Fibroblast of skin of abdomen (primary cell): ENCODE measurements around the gene TEP1. TPM values are rescaled to one million over a fixed set of nuclear protein-coding genes. Genes with fewer than 3 reads are reported as not detected.
A peak's percentile ranks its signal among the peaks of the same experiment; 100 is the strongest.
"Not testable (repeated sequence)": the region's sequence is repeated elsewhere in the genome, so short reads cannot be mapped to it uniquely, and the experiment has no call there.

Source experiments
- DNase-seq: peaks from one replicate; pipeline ENCODE4 v3.0.0-alpha.2; 2013
- polyA plus RNA-seq, 2 experiments: library from polyadenylated mRNA; unstranded; fragments of 120-200 nt; gene quantifications; one replicate each; pipeline ENCODE4 v1.2.1, GENCODE V29; 2013; ENCODE audit not compliant: insufficient read length in 2 of 2

TEP1 gene
- polyA plus RNA-seq (2013, experiment 1 of 2; ENCODE audit: insufficient read length): 16.4 TPM
- polyA plus RNA-seq (2013, experiment 2 of 2; ENCODE audit: insufficient read length): 15.3 TPM

DNA sequence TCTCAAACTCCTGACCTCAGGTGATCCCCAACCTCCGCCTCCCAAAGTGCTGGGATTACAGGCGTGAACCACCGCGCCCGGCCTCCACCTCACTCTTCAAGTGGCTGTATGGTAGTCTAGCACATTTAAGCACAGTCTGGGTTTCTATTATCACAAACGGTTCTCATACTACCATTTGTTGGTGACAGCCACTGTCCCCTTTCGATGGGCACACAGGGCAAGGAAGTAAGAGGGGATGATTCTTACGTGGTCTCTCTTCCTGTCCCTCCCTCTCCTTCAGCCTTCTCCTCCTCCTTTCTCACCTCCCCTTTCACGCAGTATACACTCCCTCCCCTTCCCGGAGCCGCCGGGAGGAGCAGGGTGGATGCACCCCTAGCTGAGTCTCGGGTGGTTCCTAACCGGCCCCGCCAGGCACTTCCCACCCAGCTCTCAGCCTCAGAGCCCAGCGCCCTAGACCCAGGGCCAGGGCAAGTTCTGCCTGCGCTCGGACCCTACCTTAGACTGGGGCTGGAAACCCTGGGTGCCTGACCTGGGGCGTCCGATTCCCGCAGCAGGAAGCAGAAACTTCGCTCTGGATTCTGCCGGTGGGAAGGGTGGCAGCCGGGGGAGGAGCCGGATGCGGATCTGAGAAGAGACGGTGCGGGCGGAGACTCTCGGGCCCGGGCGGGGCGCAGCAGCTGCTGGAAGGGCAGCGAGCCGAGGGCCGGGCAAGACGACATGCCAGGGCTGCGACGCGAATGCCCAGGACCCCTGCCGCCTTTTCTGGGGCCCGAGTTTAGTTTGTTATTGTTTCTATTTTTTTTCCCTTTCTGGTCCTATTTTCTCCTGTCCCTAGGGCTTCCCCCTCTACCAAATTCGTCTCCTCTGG, at the start of gene TEP1:
TSS of gene TEP1 (minus strand) at position 626 of the 868 bp plus-strand sequence. CDS start 5,062 bp downstream, outside the sequence.
- DNase-seq: peak; percentile 80

DNA sequence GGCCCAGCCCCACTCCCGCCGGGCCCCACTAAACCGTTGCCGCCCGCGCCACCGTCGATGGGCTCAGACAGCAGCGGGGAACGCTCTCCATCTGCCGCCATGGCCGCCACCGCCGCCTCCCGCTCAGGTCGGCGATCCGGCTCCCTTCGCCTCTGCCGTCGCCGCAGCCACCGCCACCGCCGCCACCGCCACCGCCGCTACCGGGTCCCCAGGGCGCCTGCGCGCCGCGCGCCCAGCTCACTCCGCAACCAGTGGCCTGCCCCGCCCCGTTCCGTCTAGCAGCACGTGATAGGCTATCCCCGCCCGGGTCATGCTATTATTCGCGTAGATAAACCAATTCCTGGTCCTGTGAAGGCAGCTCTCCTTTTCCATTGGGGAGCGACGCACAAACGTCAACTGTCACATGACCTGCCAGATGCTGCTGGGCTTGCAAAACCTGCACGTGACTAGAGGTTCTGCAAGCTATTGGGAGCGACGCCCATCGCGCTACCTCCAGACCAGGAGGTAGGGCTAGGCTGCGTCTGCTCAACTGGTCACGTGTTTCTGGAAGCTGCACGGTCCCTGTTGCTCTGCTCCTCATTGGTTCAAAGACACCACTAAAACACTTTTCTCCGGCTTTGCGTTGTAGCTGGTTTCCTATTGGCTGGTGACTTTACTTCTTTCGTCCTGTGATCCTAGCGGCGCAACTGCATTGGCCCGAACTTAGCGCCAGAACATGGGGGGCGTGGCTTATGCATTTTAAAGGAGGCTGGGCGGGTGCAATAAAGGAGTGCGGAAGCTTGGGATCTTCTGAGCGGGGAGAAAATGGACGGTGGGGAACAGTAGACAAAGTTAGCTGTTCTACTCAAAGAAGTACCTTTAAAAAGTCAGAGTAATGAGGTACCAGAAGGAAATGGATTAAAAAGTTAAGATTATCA, 48.2 kb upstream of the TEP1 start, which contains the start of gene PIP4P1:
TSS of gene PIP4P1 (minus strand) at position 210 of the 917 bp plus-strand sequence. CDS start at position 101, 109 bp downstream.
- peak; percentile 100 for DNase-seq

DNA sequence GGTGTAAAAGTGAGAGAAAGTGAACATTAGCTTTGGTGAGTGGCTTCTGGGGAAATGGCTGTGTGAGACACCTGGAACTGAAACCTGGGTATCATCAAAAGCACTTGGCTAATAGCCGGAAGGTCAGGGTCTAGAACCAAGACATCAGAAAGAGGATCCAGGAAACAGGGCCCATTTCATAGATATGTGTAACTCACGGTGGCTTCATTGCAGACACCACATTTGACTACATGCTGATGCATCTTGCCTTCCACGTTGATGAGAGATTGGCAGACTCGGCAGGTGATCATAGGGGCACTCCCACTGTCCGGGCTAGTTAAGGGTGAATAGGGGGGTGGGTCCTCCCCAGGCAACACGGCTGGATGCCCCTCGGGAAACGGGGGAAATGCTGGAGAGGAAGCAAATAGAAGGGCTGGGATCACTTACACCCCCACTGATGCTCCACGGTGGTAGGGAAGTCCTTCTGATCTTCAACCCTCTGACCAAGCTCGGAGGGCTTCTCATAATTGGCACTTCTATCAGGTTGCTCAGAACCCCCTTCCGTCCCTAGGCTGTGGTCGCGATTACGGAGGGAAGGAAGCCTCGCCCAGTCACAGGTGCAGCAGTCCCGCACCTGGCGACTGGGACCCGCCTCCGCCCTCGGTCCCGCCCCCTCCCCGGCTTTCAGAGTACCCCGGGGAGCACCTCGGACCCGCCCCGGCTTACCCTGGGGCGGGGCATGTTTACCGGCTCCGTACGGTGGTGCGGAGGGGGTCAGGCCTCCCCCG, 47.3 kb upstream of the TEP1 start:
- no peak for DNase-seq

DNA sequence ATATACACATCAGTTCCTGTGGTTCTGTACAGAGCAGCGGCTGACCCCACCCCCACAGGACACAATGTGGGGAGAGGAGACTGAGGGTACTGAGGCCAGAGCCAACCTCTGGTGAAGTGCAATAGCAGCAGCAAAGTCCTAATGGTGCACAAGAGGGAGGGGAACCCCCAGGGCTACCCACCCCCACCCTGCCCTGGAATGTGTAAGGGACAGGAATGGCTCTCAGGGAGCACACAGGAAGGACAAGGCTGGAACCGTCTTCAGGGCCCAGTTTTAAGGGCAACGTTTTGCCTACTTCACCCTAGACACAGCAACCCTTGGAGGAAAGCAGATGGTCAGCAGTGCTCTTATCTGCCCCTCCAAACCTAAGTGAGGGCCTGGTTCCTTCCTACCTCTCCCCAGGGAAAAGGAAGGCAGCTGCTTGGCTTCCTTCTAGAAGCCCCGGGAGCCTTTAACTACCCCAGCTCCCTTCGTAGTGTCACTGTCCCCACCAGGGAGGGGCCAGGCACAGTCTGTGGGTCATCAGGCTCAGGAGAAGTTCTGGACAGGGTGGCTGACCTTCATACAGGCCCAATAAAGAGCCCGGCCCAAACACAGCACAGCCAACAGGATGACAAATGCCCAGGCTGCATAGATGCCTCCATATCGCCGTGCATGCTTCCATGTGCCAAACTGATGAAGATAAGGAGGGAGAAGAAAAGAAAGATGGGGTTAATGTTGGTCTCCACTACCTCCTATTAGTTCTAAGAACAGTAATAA, 44.9 kb upstream of the TEP1 start:
- DNase-seq: no peak

DNA sequence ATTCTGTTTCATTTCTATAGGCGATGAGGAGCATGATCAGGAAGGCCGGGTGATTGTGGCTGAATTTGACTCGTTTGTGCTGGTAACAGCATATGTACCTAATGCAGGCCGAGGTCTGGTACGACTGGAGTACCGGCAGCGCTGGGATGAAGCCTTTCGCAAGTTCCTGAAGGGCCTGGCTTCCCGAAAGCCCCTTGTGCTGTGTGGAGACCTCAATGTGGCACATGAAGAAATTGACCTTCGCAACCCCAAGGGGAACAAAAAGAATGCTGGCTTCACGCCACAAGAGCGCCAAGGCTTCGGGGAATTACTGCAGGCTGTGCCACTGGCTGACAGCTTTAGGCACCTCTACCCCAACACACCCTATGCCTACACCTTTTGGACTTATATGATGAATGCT, 43.7 kb upstream of the TEP1 start:
- no peak for DNase-seq

DNA sequence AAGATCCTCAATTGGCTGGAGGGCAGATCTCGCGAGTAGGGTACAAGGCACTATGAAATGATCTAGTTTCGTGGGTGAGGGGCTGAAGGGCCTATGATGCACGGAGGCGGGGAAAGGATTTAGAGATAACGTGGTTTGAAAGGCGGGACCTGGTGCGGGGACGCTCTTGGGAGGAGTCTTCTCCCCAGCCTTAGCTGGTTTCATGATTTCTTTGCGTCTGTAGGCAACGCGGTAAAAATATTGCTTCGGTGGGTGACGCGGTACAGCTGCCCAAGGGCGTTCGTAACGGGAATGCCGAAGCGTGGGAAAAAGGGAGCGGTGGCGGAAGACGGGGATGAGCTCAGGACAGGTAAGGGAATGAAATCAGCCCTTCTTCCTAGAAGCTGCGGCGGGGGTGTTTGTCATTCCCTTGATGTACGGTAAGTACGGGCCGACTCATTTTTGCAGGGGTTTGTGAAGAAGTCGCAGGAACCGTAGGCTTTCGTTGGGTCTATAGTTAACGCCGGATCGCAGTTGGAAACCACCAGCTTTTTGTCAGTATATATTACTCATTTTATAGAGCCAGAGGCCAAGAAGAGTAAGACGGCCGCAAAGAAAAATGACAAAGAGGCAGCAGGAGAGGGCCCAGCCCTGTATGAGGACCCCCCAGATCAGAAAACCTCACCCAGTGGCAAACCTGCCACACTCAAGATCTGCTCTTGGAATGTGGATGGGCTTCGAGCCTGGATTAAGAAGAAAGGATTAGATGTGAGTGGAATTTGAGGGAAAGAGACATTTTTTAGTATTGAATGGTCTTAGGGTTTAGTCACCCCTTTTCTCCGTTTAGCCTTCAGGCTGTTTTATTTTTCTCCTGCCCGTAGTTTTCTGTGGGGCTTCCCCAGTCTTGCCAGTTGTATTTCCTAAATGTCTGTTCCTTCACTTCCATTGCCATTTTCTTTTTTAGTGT, 42.3 kb upstream of the TEP1 start:
- peak; percentile 38 for DNase-seq

DNA sequence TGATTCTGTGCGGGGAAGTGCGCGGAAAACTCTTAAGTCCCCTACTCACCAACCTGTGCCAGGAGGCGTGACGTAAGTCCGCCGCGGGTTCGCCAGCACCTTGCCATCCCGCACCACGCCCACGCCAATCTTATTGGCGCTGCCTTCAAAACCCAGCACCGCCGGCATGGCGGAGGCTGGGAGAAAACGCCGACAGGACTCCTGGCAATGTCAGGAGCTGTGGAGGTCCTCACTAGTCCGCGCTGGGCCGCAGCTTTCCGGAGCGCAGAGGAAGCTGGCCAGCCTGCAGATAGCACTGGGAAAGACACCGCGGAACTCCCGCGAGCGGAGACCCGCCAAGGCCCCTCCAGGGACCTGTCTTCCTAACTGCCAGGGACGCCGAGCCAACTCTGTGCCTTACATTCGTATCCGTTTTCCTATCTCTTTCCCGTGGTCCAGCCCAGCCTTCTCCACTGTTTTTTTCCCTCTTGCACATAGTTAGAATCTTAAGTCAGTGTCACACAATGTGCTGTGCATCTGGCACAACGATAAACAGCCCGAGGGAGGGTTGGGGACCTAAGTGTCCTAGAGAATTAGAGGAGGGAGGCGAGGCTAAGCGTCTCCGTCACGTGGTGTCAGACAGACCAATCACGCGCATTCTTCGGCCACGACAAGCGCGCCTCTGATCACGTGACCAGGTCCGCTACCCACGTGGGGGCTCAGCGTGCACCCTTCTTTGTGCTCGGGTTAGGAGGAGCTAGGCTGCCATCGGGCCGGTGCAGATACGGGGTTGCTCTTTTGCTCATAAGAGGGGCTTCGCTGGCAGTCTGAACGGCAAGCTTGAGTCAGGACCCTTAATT, 41.4 kb upstream of the TEP1 start, which contains the start of the genes APEX1 and OSGEP:
TSS of gene APEX1 (plus strand) at position 711 of the 839 bp plus-strand sequence. CDS start 420 bp downstream, outside the sequence.
TSS of gene OSGEP (minus strand) at position 297 of the 839 bp plus-strand sequence. CDS start at position 168, 129 bp downstream.
- peak; percentile 99 for DNase-seq

DNA sequence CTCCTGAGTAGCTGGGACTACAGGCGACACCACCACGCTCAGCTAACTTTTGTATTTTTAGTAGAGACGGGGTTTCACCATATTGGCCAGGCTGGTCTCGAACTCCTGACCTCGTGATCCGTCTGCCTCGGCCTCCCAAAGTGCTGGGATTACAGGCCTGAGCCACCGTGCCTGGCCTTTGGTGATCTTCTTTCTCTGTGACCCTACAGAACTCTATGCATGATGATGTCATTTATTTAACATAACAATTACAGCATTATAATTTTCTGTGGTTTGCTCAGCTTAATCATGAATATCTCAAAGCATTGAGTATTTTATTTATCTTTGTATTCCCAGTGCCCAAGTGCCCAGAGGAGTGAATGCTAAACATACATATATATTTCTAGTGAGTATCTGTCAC, 39.5 kb upstream of the TEP1 start:
- not testable (repeated sequence) for DNase-seq

DNA sequence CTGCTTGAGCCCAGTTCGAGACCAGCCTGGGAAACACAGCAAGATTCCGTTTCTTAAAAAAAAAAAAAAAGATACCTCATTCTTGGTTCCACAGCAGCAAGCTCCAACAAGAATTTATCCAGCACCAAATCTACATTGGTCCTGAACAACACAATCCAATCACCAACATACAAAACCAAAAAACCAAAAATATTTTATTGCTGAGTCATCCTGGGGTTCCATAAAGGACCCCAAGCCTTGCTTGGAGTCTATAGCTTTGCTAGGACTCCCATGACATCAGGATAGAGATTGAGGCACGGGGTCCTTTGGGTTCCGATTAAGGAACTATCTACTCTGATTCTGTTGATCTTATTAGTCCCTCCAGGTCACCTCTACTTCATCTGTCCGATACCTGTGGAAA, 33.6 kb upstream of the TEP1 start:
- no peak for DNase-seq

DNA sequence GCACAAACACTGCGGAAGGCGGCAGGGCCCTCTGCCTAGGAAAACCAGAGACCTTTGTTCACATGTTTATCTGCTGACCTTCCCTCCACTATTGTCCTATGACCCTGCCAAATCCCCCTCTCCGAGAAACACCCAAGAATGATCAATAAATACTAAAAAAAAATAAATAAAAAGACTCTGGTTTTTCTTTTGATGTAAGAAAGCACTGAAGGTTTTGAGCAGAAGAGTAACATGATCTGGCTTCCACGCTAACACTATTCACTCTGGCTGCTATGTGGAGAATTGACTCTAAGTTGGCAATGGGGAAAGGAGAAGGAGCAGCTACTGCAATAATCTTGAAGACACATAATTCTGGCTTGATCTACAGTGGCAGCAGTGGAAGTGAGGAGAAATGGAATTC, 30.3 kb upstream of the TEP1 start:
- not testable (repeated sequence) for DNase-seq

DNA sequence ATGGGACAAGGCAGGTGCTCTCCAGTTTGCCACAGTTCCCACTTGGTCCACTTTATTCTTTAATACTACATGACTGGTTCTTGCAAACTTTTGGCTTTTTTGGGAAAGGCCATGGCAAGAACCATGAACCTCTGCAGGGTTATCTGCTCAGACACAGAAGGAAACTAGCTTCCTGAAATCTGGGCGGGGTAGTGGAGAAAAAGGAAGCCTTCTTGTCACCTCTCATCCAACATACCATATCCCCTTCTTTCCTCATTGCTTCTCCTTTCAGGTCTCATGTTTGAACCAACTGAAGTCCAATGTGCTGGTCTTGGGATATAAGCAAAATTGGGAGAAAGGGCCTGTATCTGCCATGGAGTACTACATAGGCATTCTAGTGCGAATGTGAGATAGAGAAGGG, 28.2 kb upstream of the TEP1 start:
- no peak for DNase-seq

DNA sequence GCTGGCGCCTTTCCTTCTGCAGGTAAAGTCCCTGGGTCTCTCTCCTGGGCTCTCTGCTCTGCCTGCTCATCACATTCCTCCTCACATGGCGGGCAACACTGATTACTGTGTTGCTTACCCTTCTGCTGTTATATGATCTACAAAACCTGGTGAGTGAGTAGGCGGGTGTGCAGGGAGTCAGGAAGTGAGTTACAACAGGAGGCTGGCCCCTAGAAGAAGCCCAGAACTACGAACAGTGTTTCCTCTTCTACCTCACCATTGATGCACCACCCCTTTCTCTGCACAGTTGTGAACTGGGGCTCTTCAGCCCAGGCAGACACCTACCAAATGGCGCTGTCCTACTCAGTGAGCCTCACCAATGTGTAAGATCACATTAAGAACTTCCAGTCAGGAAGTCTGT, 27.6 kb upstream of the TEP1 start:
- DNase-seq: no peak

DNA sequence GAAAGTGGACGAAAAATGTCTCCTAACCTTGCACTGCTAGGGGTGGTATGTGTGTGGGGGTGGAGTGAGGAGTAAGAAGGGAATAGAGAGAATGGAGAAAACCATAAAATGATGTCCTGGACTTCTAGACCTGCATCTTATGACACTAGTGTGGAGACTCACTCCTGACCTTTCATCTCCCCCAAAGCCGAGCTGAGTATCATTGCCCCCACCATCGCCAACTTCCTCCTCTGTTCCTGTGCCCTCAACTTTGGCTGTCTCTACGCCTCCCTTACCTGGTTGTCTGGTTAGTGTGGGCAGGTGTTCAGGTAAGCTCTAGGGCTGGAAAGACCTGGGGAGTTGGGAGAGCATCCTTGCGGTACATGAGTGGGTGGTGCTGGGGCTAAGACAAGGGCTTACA, 27.2 kb upstream of the TEP1 start:
- DNase-seq: no peak

DNA sequence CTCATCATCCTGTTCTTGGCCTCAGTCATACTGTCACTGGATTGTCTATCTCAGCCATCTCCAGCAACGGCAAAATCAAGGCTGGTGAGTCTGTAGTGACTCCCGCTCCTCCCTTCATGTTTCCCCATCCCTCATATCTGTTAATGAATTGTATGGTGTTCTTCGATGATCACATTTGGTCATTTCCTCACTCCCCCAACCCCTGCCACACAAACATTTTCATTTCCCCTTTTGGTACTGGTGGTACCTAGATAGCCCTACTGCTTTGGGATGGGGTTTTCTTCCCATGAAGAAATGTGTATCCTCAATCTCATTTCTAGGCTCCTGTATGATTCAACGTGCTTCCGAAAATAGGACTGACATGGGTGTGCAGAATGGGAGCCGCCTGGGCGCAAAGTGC, 25.4 kb upstream of the TEP1 start:
- DNase-seq: no peak

DNA sequence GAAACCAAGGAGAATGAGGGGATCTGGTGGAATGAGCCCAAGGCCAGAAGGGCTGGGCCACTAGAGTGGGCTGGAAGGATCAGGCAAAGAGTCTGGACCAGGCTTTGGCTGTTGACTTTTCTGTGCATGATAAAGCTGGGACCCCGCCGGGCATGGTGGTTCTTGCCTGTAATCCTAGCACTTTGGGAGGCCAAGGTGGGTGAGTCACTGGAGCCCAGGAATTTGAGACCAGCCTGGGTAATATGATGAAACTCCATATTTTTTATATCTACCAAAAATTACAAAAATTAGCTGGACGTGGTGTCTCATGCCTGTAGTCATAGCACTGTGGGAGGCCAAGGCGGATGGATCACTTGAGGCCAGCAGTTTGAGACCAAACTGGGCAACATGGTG, 23.1 kb upstream of the TEP1 start:
- peak; percentile 79 for DNase-seq

DNA sequence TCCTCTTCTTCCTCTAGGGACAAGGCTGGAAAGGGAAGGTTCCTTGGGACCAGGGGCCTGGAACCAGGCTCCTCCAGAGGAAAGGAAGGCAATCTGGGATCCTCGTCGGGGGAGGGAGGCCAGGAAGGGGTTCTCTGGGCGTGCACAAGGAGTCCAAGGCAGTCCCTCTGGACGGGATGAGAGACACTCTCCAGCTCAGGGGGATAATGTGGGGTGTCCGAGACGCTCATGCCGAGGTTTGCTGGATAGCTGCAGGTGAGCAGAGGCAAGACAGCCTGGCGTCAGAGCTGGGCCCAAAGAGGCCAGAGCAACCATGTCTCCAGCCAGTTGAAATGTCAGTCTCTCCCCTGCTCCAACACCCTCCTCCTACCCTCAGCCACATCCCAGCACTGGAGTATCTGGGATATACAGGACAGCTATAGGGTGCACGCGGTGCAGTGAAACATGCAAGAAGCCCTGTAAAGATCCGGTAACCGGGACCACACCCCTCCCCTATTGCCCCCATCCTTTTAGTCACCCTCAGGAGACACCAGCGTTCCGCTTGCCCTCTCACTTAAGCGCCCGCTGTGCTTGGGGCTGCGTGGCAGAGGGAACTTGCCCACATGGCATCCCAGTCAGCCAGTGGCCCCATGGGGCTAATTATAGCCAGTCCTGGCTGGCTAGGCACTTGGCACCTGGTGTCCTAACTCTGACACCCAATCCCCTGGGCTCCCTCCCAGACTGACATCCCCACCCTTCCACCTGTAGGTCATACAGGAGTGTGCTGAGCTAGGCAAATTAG, 22.5 kb upstream of the TEP1 start, which contains the start of gene KLHL33:
TSS of gene KLHL33 (minus strand) at position 585 of the 781 bp plus-strand sequence. CDS start at position 230, 355 bp downstream.
- no peak for DNase-seq

DNA sequence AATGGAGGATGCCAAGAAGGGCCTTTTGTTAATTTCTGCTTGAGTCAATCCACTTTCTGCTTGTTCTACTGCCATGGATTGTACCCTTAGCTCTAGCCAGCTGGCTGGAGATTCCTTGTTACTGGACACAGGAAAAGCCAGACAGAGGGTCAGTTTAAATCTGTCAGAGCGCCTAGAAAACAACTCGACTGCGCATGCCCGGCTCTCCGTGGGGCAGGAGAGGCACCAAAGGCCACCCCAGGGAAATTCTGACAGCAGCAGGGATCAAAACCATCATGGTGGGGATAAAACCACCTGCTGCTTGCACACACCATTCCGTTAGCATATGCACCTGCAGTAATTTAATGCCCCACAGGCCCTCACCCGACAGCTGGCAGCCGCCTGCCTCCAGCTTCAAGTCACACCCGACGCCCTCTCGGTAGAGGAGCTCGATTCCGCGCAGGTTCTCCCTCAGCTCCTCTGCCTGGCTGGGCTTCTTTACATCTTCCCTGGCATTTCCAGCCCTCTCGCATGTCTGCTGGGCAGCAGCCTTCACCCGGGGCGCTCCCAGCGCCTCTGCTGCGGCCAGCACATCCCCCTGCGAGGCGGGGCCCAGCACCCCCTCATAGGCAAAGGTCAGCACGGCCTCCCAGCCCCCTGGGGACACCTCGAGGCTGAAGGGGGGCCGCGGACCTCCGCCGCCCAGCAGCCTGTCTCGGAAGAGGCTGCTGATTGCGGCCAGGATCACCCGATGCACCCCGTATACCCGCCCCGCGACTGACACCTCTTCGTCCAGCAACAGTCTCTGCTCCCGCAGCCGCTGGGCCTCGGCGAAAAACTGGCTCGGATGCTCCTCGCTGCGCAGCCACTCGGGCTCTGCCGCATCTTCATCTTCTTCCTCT, 21.6 kb upstream of the TEP1 start:
- no peak for DNase-seq
